Liver (tissue), 9 donors: Measurements from ENCODE around the gene MRPL10. TPM values are rescaled to one million over a fixed set of nuclear protein-coding genes. Genes with fewer than 3 reads are reported as not detected.

Source experiments
- DNase-seq: peaks from one replicate; pipeline ENCODE4 v3.0.0-alpha.2; 2017; ENCODE audit warnings: low spot score
- H3K27ac ChIP-seq, 2 donors: one replicate each; pipeline ENCODE4 v1.7.0; 2013; ENCODE audit warnings: inconsistent platforms in 2 of 2, low read length in 2 of 2, control low read depth in 1 of 2, low read depth in 1 of 2, mild to moderate bottlenecking in 1 of 2
- H3K27me3 ChIP-seq, 4 donors: one replicate each; pipeline versions ENCODE4 v1.6.1 to v1.7.0; 2013; ENCODE audit warnings: low read length in 3 of 4, inconsistent platforms in 1 of 4, mild to moderate bottlenecking in 1 of 4, moderate library complexity in 1 of 4; ENCODE audit not compliant: control insufficient read depth in 4 of 4, insufficient read depth in 4 of 4
- H3K36me3 ChIP-seq, 4 donors: one replicate each; pipeline versions ENCODE4 v1.6.1 to v1.7.0; 2013; ENCODE audit warnings: low read length in 3 of 4, mild to moderate bottlenecking in 3 of 4, low read depth in 1 of 4, moderate library complexity in 1 of 4; ENCODE audit not compliant: control insufficient read depth in 4 of 4, insufficient read depth in 3 of 4
- H3K4me1 ChIP-seq, 4 donors: one replicate each; pipeline versions ENCODE4 v1.6.1 to v1.7.0; 2013; ENCODE audit warnings: low read length in 3 of 4, mild to moderate bottlenecking in 3 of 4, moderate library complexity in 1 of 4; ENCODE audit not compliant: control insufficient read depth in 4 of 4, insufficient read depth in 4 of 4
- H3K4me3 ChIP-seq, 3 donors: one replicate each; pipeline versions ENCODE4 v1.6.1 to v1.7.0; 2013; ENCODE audit warnings: low read length in 3 of 3, control low read depth in 1 of 3, low read depth in 1 of 3, mild to moderate bottlenecking in 1 of 3
- H3K9ac ChIP-seq, 2 donors: one replicate each; pipeline ENCODE4 v1.7.0; 2013; ENCODE audit warnings: low read length in 2 of 2, mild to moderate bottlenecking in 2 of 2, moderate library complexity in 2 of 2, control low read depth in 1 of 2, low read depth in 1 of 2
- H3K9me3 ChIP-seq, 4 donors: one replicate each; pipeline versions ENCODE4 v1.6.1 to v1.7.0; 2013; ENCODE audit warnings: low read length in 3 of 4; ENCODE audit not compliant: control insufficient read depth in 4 of 4
- ATF3 ChIP-seq: IDR thresholded peaks from 2 replicates; pipeline ENCODE4 v1.6.1; 2016; ENCODE audit warnings: antibody characterized with exemption
- CTCF ChIP-seq: fragments of 150-350 bp; IDR thresholded peaks from 2 replicates; pipeline ENCODE4 v1.5.1; 2017; ENCODE audit warnings: improper control_type of control experiment, low read depth, low read length; ENCODE audit not compliant: missing input control
- EGR1 ChIP-seq, 2 donors: IDR thresholded peaks; 2 replicates each; pipeline ENCODE4 v1.6.1; 2016 to 2018; ENCODE audit warnings: antibody characterized with exemption in 2 of 2, low read depth in 2 of 2
- FOXA1 ChIP-seq: IDR thresholded peaks from 2 replicates; pipeline ENCODE4 v1.6.1; 2016; ENCODE audit warnings: antibody characterized with exemption
- FOXA2 ChIP-seq: IDR thresholded peaks from 2 replicates; pipeline ENCODE4 v1.6.1; 2016; ENCODE audit warnings: antibody characterized with exemption
- GABPA ChIP-seq, 2 donors: IDR thresholded peaks in 1 of 2; conservative IDR thresholded peaks in 1 of 2; 2 replicates each; pipeline ENCODE4 v1.6.1; 2016; ENCODE audit warnings: antibody characterized with exemption in 2 of 2, mild to moderate bottlenecking in 1 of 2, moderate library complexity in 1 of 2
- HNF4A ChIP-seq, 2 donors: conservative IDR thresholded peaks; 2 replicates each; pipeline ENCODE4 v1.6.1; 2016; ENCODE audit warnings: antibody characterized with exemption in 2 of 2, mild to moderate bottlenecking in 2 of 2
- HNF4G ChIP-seq: IDR thresholded peaks from 2 replicates; pipeline ENCODE4 v1.6.1; 2016; ENCODE audit warnings: antibody characterized with exemption
- MAX ChIP-seq: IDR thresholded peaks from 2 replicates; pipeline ENCODE4 v1.6.1; 2016; ENCODE audit warnings: antibody characterized with exemption
- NR2F2 ChIP-seq: IDR thresholded peaks from 2 replicates; pipeline ENCODE4 v1.6.1; 2016; ENCODE audit warnings: antibody characterized with exemption
- RAD21 ChIP-seq, 2 donors: IDR thresholded peaks; 2 replicates each; pipeline ENCODE4 v1.6.1; 2016; ENCODE audit warnings: antibody characterized with exemption in 2 of 2, mild to moderate bottlenecking in 2 of 2
- REST ChIP-seq: IDR thresholded peaks from 2 replicates; pipeline ENCODE4 v1.6.1; 2016; ENCODE audit warnings: antibody characterized with exemption, mild to moderate bottlenecking
- RXRA ChIP-seq, 2 donors: IDR thresholded peaks; 2 replicates each; pipeline ENCODE4 v1.6.1; 2017 to 2018; ENCODE audit warnings: antibody characterized with exemption in 2 of 2, mild to moderate bottlenecking in 1 of 2
- SP1 ChIP-seq: IDR thresholded peaks from 2 replicates; pipeline ENCODE4 v1.6.1; 2018; ENCODE audit warnings: antibody characterized with exemption, mild to moderate bottlenecking
- TAF1 ChIP-seq: conservative IDR thresholded peaks from 2 replicates; pipeline ENCODE4 v1.6.1; 2016; ENCODE audit warnings: antibody characterized with exemption, mild to moderate bottlenecking
- YY1 ChIP-seq: IDR thresholded peaks from 2 replicates; pipeline ENCODE4 v1.6.1; 2016; ENCODE audit warnings: antibody characterized with exemption, mild to moderate bottlenecking
- ZBTB33 ChIP-seq: IDR thresholded peaks from 2 replicates; pipeline ENCODE4 v1.6.1; 2016; ENCODE audit warnings: antibody characterized with exemption
- WGBS: extraction: QIAGEN DNeasy Blood & Tissue Kit; methylation state at CpG from one replicate; pipeline ENCODE4 v1.1.7; 2013; 5-methylcytosine and 5-hydroxymethylcytosine counted together
- polyA plus RNA-seq, 2 donors: library from polyadenylated mRNA; stranded (reverse) in 1 of 2; unstranded in 1 of 2; fragments of 200-250 nt in 1 of 2; fragments of >200 nt in 1 of 2; fragmentation: Nextera tagmentation in 1 of 2; extraction: Ambion mirVana in 1 of 2; gene quantifications; one replicate each; pipeline versions ENCODE4 v1.2.1 to v1.2.3, GENCODE V29; 2013 to 2015
- total RNA-seq, 2 donors: library from RNA; depleted of rRNA; stranded (reverse); fragments of >200 nt; gene quantifications; one replicate each; pipeline ENCODE4 v1.2.3, GENCODE V29; 2014
- donor health status: healthy.
- donor health status: healthy.
- donor health status: healthy.
- donor health status: healthy.
- donor health status: healthy.

Gene MRPL10
- total and polyA plus RNA-seq, 4 donors = 10.2 to 24.9 (median 12.9) TPM

- TF ChIP-seq ATF3 (no peak), SP1 (no peak), NR2F2 (no peak), REST (no peak), HNF4A (conservative IDR thresholded peaks at IDR 0.05) (no peak), MAX (no peak), RXRA (IDR thresholded peaks at IDR 0.05) (no peak), ZBTB33 (no peak), HNF4G (no peak), YY1 (no peak), RAD21 (IDR thresholded peaks at IDR 0.05) (no peak), EGR1 (IDR thresholded peaks at IDR 0.05; ENCODE audit: low read depth in 2 of 2) (no peak), TAF1 (no peak), FOXA2 (no peak), FOXA1 (no peak), CTCF (no peak), GABPA (IDR thresholded peaks at IDR 0.05 in 1 of 2, conservative IDR thresholded peaks at IDR 0.05 in 1 of 2) (no peak)
- Histone ChIP-seq H3K36me3 (peaks cover 0 to 9% (median 2%) of the 10 kb centered on the region in 4 donors), H3K27me3 (no peaks in the 10 kb centered on the region), H3K9ac (no peak overlapping the region), H3K27ac (no peak overlapping the region), H3K4me1 (peaks cover 0 to 19% (median 5%) of the 10 kb centered on the region in 4 donors), H3K4me3 (no peak overlapping the region), H3K9me3 (no peaks in the 10 kb centered on the region)
- DNase-seq = no peak
- WGBS = 91% methylated on average over 11 of the region's 11 CpGs
Observed at GRCh38 chr17:47818002-47818695, 13.2 kb downstream of the MRPL10 start.
